Neural cell (in vitro differentiated cells): ENCODE results near the gene ADAM29. TPM values are rescaled to one million over a fixed set of nuclear protein-coding genes. Genes with fewer than 3 reads are reported as not detected.

Experiments
- H2AFZ ChIP-seq: fragments of 200-600, 300-800 bp; sonication (generic), shearing (Covaris generic); 2 replicates; pipeline ENCODE4 v1.6.0; 2014; ENCODE audit warnings: low read depth, mild to moderate bottlenecking, antibody characterized with exemption, low read length, moderate library complexity
- H3F3A ChIP-seq: fragments of 200-600 bp; shearing (Covaris generic); 2 replicates; pipeline ENCODE4 v1.6.1; 2016; ENCODE audit warnings: mild to moderate bottlenecking, moderate library complexity, mixed read lengths, antibody characterized with exemption, low read length; ENCODE audit not compliant: insufficient read depth, poor library complexity, severe bottlenecking
- H3K27ac ChIP-seq: fragments of 200-600, 300-800 bp; sonication (generic), shearing (Covaris generic); 2 replicates; pipeline ENCODE4 v1.5.1; 2014; ENCODE audit warnings: mild to moderate bottlenecking, low read length, moderate library complexity
- H3K27me3 ChIP-seq: fragments of 300-800, 200-600 bp; sonication (generic), shearing (Covaris generic); 2 replicates; pipeline ENCODE4 v1.6.0; 2014; ENCODE audit warnings: mild to moderate bottlenecking, low read depth, low read length, moderate library complexity; ENCODE audit not compliant: insufficient read depth
- H3K36me3 ChIP-seq: fragments of 300-800, 200-600 bp; sonication (generic), shearing (Covaris generic); 2 replicates; pipeline ENCODE4 v1.5.1; 2014; ENCODE audit warnings: mild to moderate bottlenecking, antibody characterized with exemption, low read length, moderate library complexity; ENCODE audit not compliant: insufficient read depth
- H3K4me2 ChIP-seq: fragments of 300-800, 200-600 bp; sonication (generic), shearing (Covaris generic); 2 replicates; pipeline ENCODE4 v1.6.0; 2014; ENCODE audit warnings: mild to moderate bottlenecking, low read length
- H3K4me3 ChIP-seq: fragments of 300-800, 200-600 bp; sonication (generic), shearing (Covaris generic); 2 replicates; pipeline ENCODE4 v1.5.1; 2014; ENCODE audit warnings: mild to moderate bottlenecking, low read length, moderate library complexity
- H3K79me2 ChIP-seq: fragments of 200-600 bp; shearing (Covaris generic); replicated peaks from 2 replicates; pipeline ENCODE4 v1.6.0; 2014; ENCODE audit warnings: mild to moderate bottlenecking, low read length, moderate library complexity; ENCODE audit not compliant: insufficient read depth
- H3K9ac ChIP-seq: fragments of 300-800, 200-600 bp; sonication (generic), shearing (Covaris generic); 2 replicates; pipeline ENCODE4 v1.6.1; 2016; ENCODE audit warnings: mild to moderate bottlenecking, low read length, mixed read lengths
- H3K9me2 ChIP-seq: fragments of 200-600 bp; shearing (Covaris generic); 2 replicates; pipeline ENCODE4 v1.6.1; 2016; ENCODE audit warnings: mild to moderate bottlenecking, low read length, mixed read lengths; ENCODE audit not compliant: insufficient read depth
- H3K9me3 ChIP-seq: fragments of 200-600, 300-800 bp; sonication (generic), shearing (Covaris generic); 2 replicates; pipeline ENCODE4 v1.6.1; 2016; ENCODE audit warnings: mild to moderate bottlenecking, mixed run types, low read length, moderate library complexity, mixed read lengths
- H4K20me1 ChIP-seq: fragments of 200-600 bp; shearing (Covaris generic); 2 replicates; pipeline ENCODE4 v1.6.1; 2016; ENCODE audit warnings: mild to moderate bottlenecking, mixed run types; ENCODE audit not compliant: insufficient read depth
- CTCF ChIP-seq: fragments of 450-650 bp; IDR thresholded peaks from 2 replicates; pipeline ENCODE4 v1.5.1; 2014; ENCODE audit warnings: antibody characterized with exemption, mild to moderate bottlenecking, moderate library complexity; ENCODE audit not compliant: poor library complexity, severe bottlenecking
- EP300 ChIP-seq: fragments of 450-650 bp; conservative IDR thresholded peaks from 2 replicates; pipeline ENCODE4 v1.6.1; 2014; ENCODE audit warnings: antibody characterized with exemption, mild to moderate bottlenecking, moderate library complexity; ENCODE audit not compliant: poor library complexity, severe bottlenecking
- EZH2 ChIP-seq: fragments of 200-600, 300-800 bp; shearing (Covaris generic), sonication (generic); IDR thresholded peaks from 2 replicates; pipeline ENCODE4 v1.6.1; 2014; ENCODE audit warnings: antibody characterized with exemption, low read length, borderline replicate concordance, mild to moderate bottlenecking; ENCODE audit not compliant: insufficient read depth, poor library complexity, severe bottlenecking
- MXI1 ChIP-seq: fragments of 450-650 bp; conservative IDR thresholded peaks from 2 replicates; pipeline ENCODE4 v1.6.1; 2014; ENCODE audit warnings: antibody characterized with exemption, mild to moderate bottlenecking; ENCODE audit not compliant: poor library complexity, severe bottlenecking
- POLR2AphosphoS5 ChIP-seq: IDR thresholded peaks from 2 replicates; pipeline ENCODE4 v1.6.1; 2012
- RAD21 ChIP-seq: fragments of 450-650 bp; conservative IDR thresholded peaks from 2 replicates; pipeline ENCODE4 v1.6.1; 2014; ENCODE audit warnings: antibody characterized with exemption, mild to moderate bottlenecking, moderate library complexity
- REST ChIP-seq: IDR thresholded peaks from 2 replicates; pipeline ENCODE4 v1.6.1; 2012; ENCODE audit warnings: borderline replicate concordance
- SMC3 ChIP-seq: fragments of 450-650 bp; conservative IDR thresholded peaks from 2 replicates; pipeline ENCODE4 v1.6.1; 2014; ENCODE audit warnings: antibody characterized with exemption, mild to moderate bottlenecking, moderate library complexity; ENCODE audit not compliant: poor library complexity
- TAF1 ChIP-seq: IDR thresholded peaks from 2 replicates; pipeline ENCODE4 v1.6.1; 2012; ENCODE audit warnings: low read depth
- polyA minus RNA-seq: library from RNA; depleted of rRNA, polyadenylated mRNA; stranded (reverse); fragments of >200 nt; gene quantifications from 2 replicates; pipeline ENCODE4 v1.2.3, GENCODE V29; 2014
- polyA plus RNA-seq: library from polyadenylated mRNA; depleted of rRNA; stranded (reverse); fragments of >200 nt; gene quantifications from 2 replicates; pipeline ENCODE4 v1.2.3, GENCODE V29; 2014

Gene ADAM29
- polyA plus RNA-seq = 0.48 and 1.2 TPM in 2 replicates
- 2.2 and 2.5 TPM in 2 replicates for polyA minus RNA-seq

- TF ChIP-seq TAF1 (no peak), CTCF (no peak), EP300 (no peak), REST (no peak), POLR2AphosphoS5 (no peak), EZH2 (no peak), RAD21 (no peak), SMC3 (no peak), MXI1 (no peak)
- no peak within 1 kb of the TSS for H2AFZ ChIP-seq
- H3K27ac ChIP-seq = no peak within 1 kb of the TSS
- no peaks in the 10 kb centered on the region for H3K79me2 ChIP-seq
- H3K27me3 ChIP-seq = no peaks in the 10 kb centered on the region
- H3F3A ChIP-seq = no peaks in the 10 kb centered on the region
- H3K4me2 ChIP-seq = no peak within 1 kb of the TSS
- no peaks in the 10 kb centered on the region for H3K9me2 ChIP-seq
- no peaks in the 10 kb centered on the region for H4K20me1 ChIP-seq
- no peak within 1 kb of the TSS for H3K9ac ChIP-seq
- no peaks in the 10 kb centered on the region for H3K9me3 ChIP-seq
- no peaks in the 10 kb centered on the region for H3K36me3 ChIP-seq
- H3K4me3 ChIP-seq = no peak within 1 kb of the TSS
Measured at GRCh38 chr4:174918058-174918457, at the start of gene ADAM29. Gene ADAM29 (plus strand): TSS chr4:174918358. CDS start chr4:174975526, 57,168 bp downstream.

GRCh38 chr4:174869339-174869738 is 48.8 kb upstream of the ADAM29 start:
- H3K79me2 ChIP-seq = no peaks in the 10 kb centered on the region
- H4K20me1 ChIP-seq = no peaks in the 10 kb centered on the region
- no peaks in the 10 kb centered on the region for H3K36me3 ChIP-seq
- no peak overlapping the region for H2AFZ ChIP-seq
- no peaks in the 10 kb centered on the region for H3F3A ChIP-seq
- no peak for TF ChIP-seq TAF1
- TF ChIP-seq EP300 = no peak
- no peak for TF ChIP-seq REST
- TF ChIP-seq EZH2 = no peak
- no peak for TF ChIP-seq POLR2AphosphoS5
- H3K4me2 ChIP-seq = no peak overlapping the region
- H3K9me2 ChIP-seq = no peaks in the 10 kb centered on the region
- no peaks in the 10 kb centered on the region for H3K9me3 ChIP-seq
- H3K27ac ChIP-seq = no peak overlapping the region
- H3K9ac ChIP-seq = no peak overlapping the region
- no peaks in the 10 kb centered on the region for H3K27me3 ChIP-seq
- H3K4me3 ChIP-seq = no peak overlapping the region
